Keratinocyte (primary cell): ENCODE results near the gene CLMN.

Source experiments
- CTCF ChIP-seq, 3 experiments: IDR thresholded peaks in 1 of 3; conservative IDR thresholded peaks in 1 of 3; optimal IDR thresholded peaks in 1 of 3; 2 replicates in 2 of 3; 3 replicates in 1 of 3; pipeline versions ENCODE3 to v1.5.1; 2011; ENCODE audit warnings: low read length in 3 of 3, mild to moderate bottlenecking in 3 of 3, moderate library complexity in 2 of 3, control low read depth in 1 of 3, inconsistent platforms in 1 of 3; ENCODE audit not compliant: insufficient read depth in 2 of 3; ENCODE audit errors: extremely low read depth in 1 of 3
- EZH2 ChIP-seq: IDR thresholded peaks from one replicate; pipeline ENCODE4 v1.6.1; 2012; ENCODE audit warnings: inconsistent platforms, mild to moderate bottlenecking, low read length, moderate library complexity

GRCh38 chr14:95183082-95183481 lies 136.6 kb downstream of the CLMN start:
- TF ChIP-seq EZH2 (no peak), CTCF (optimal IDR thresholded peaks at IDR 0.05 in 1 of 3, IDR thresholded peaks at IDR 0.05 in 1 of 3, conservative IDR thresholded peaks at IDR 0.05 in 1 of 3; ENCODE audit: extremely low read depth in 1 of 3, insufficient read depth in 2 of 3, low read length in 3 of 3) (no peak)
